ENCODE results near the gene PDLIM3. TPM values are rescaled to one million over a fixed set of nuclear protein-coding genes. Genes with fewer than 3 reads are reported as not detected.

PDLIM3 gene
- total and polyA plus RNA-seq, 2 of the 13 experiments (the other 11 are each of a cell fraction or from before 2014, with no cell fraction given): 5.9 to 14.0 TPM

GRCh38 chr4:185479507-185479971, 55.8 kb downstream of the PDLIM3 start (continued):
- TF ChIP-seq ZNF407 (CRISPR knock-in tag; IDR thresholded peaks at IDR 0.05; ENCODE audit: not compliant biosample characterization): no peak
- no peak for TF ChIP-seq CCDC6 (CRISPR knock-in tag; IDR thresholded peaks at IDR 0.05)
- TF ChIP-seq MEIS1 (CRISPR knock-in tag; IDR thresholded peaks at IDR 0.05; ENCODE audit: borderline replicate concordance): no peak
- TF ChIP-seq, protein P1, sequence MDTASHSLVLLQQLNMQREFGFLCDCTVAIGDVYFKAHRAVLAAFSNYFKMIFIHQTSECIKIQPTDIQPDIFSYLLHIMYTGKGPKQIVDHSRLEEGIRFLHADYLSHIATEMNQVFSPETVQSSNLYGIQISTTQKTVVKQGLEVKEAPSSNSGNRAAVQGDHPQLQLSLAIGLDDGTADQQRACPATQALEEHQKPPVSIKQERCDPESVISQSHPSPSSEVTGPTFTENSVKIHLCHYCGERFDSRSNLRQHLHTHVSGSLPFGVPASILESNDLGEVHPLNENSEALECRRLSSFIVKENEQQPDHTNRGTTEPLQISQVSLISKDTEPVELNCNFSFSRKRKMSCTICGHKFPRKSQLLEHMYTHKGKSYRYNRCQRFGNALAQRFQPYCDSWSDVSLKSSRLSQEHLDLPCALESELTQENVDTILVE (CRISPR knock-in tag; IDR thresholded peaks at IDR 0.05): no peak
- TF ChIP-seq, protein P2, sequence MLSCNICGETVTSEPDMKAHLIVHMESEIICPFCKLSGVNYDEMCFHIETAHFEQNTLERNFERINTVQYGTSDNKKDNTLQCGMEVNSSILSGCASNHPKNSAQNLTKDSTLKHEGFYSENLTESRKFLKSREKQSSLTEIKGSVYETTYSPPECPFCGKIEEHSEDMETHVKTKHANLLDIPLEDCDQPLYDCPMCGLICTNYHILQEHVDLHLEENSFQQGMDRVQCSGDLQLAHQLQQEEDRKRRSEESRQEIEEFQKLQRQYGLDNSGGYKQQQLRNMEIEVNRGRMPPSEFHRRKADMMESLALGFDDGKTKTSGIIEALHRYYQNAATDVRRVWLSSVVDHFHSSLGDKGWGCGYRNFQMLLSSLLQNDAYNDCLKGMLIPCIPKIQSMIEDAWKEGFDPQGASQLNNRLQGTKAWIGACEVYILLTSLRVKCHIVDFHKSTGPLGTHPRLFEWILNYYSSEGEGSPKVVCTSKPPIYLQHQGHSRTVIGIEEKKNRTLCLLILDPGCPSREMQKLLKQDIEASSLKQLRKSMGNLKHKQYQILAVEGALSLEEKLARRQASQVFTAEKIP (CRISPR knock-in tag; IDR thresholded peaks at IDR 0.05; ENCODE audit: borderline replicate concordance): no peak
- no peak for TF ChIP-seq ZXDC (CRISPR knock-in tag; IDR thresholded peaks at IDR 0.05)
